HepG2 (cell line): ENCODE measurements around the gene FUZ.

Source experiments
- TAF1 ChIP-seq: sonication (generic); formaldehyde crosslinking; IDR thresholded peaks from 2 replicates; pipeline ENCODE4 v1.4.0; 2020; ENCODE audit warnings: missing genetic modification reagents
- TARDBP ChIP-seq: sonication (generic); formaldehyde crosslinking; IDR thresholded peaks from 2 replicates; pipeline ENCODE4 v1.8.0; 2022; ENCODE audit warnings: mild to moderate bottlenecking, missing genetic modification reagents
- TCF7 ChIP-seq: sonication (generic); IDR thresholded peaks from 2 replicates; pipeline ENCODE4 v1.6.1; 2016; ENCODE audit warnings: antibody characterized with exemption, low read depth
- TFAP4 ChIP-seq: sonication (generic); IDR thresholded peaks from 2 replicates; pipeline ENCODE4 v1.6.1; 2016; ENCODE audit warnings: low read depth, borderline replicate concordance
- ZNF766 ChIP-seq: sonication (generic); formaldehyde crosslinking; IDR thresholded peaks from 2 replicates; pipeline ENCODE4 v1.5.0; 2020; ENCODE audit warnings: missing genetic modification reagents, borderline replicate concordance

DNA sequence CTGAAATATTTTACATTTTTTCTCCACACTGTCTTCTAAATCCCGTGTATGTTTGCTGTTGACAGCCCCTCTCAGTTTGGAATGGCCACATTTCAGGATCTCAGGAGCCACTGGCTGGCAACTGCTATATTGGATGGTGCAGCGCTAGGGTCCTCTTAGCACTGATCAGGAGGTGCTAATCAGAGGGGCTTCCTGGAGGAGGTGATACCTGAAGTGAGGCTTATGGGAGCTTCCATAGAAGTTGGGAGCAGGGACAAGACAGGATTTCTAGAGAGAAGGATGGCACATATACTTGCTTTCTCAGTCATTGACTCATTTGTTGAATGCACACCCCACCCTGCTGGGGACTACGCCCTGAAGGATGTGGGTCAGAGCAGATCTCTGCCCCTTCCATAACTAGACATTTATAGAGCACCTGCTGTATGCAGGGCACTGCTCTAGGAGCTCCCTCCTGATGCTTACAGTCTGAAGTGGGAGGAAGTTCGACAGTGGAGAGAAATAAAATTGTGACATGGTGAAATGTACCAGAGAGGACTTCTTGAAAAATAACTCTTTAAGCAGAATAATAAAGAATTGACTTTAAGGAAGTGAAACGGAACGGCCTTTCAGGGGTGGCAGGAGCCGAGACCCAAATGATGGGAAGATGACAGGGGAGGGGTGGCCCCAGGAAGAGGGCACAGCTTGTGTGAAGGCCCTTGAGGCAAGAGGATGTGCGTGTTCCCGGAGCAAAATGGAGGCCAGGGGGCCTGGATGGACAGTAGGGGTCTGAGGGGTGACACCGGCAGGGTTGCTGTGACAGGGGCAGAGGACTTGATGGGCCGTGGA lies 33.1 kb downstream of the FUZ start:
- no peak for TF ChIP-seq ZNF766
- no peak for TF ChIP-seq TFAP4
- TF ChIP-seq TARDBP (CRISPR knock-in tag): no peak
- no peak for TF ChIP-seq TCF7
- no peak for TF ChIP-seq TAF1 (CRISPR knock-in tag)
